Thoracic aorta (tissue), 2 donors: ENCODE data around the gene F7. TPM values are rescaled to one million over a fixed set of nuclear protein-coding genes. Genes with fewer than 3 reads are reported as not detected.

ENCODE experiments used
- ATAC-seq: fragments of 150-250 bp; one replicate; pipeline ENCODE4 v1.8.0; 2017; ENCODE audit warnings: low read depth; ENCODE audit not compliant: insufficient number of reproducible peaks, low FRiP score
- DNase-seq: peaks from one replicate; pipeline ENCODE4 v3.0.0-alpha.2; 2020; ENCODE audit warnings: low spot score
- H3K27ac ChIP-seq, 2 donors: fragments of 200-600 bp; sonication (generic); 1 replicate in 1 of 2; 2 replicates in 1 of 2; pipeline ENCODE4 v1.5.1; 2016; ENCODE audit warnings: mild to moderate bottlenecking in 2 of 2, moderate library complexity in 2 of 2
- H3K27me3 ChIP-seq: fragments of 200-600 bp; sonication (generic); replicated peaks from 2 replicates; pipeline ENCODE4 v1.6.0; 2016; ENCODE audit warnings: mild to moderate bottlenecking; ENCODE audit not compliant: insufficient read depth
- H3K36me3 ChIP-seq: fragments of 200-600 bp; sonication (generic); one replicate; pipeline ENCODE4 v1.5.1; 2016
- H3K4me1 ChIP-seq, 2 donors: fragments of 200-600 bp; sonication (generic); 1 replicate in 1 of 2; 2 replicates in 1 of 2; pipeline versions ENCODE4 v1.5.1 to v1.6.0; 2016; ENCODE audit warnings: low read depth in 2 of 2, mild to moderate bottlenecking in 1 of 2; ENCODE audit not compliant: control insufficient read depth in 1 of 2
- H3K4me3 ChIP-seq: fragments of 200-600 bp; sonication (generic); 2 replicates; pipeline ENCODE4 v1.5.1; 2016; ENCODE audit warnings: mild to moderate bottlenecking
- H3K9me3 ChIP-seq: fragments of 200-600 bp; sonication (generic); 2 replicates; pipeline ENCODE4 v1.5.1; 2016
- CTCF ChIP-seq: fragments of 200-600 bp; sonication (generic); IDR thresholded peaks from one replicate; pipeline ENCODE4 v1.5.1; 2019; ENCODE audit warnings: antibody characterized with exemption
- total RNA-seq, 2 donors: library from RNA; depleted of rRNA; stranded (reverse); fragments of >200 nt; gene quantifications; one replicate each; pipeline versions ENCODE4 v1.1.0 to v1.2.3, GENCODE V29; 2016

The F7 gene
- total RNA-seq, 2 donors from 2014 or later = not detected

- peaks cover 0 to 4% of the 10 kb centered on the region in 2 donors for H3K4me1 ChIP-seq
- H3K36me3 ChIP-seq = no peaks in the 10 kb centered on the region
- no peak for TF ChIP-seq CTCF
- no peak for DNase-seq
- H3K27me3 ChIP-seq = no peaks in the 10 kb centered on the region
- H3K27ac ChIP-seq = no peak overlapping the region
- ATAC-seq = no peak
- no peaks in the 10 kb centered on the region for H3K9me3 ChIP-seq
- H3K4me3 ChIP-seq = no peak overlapping the region
Observed at GRCh38 chr13:113059891-113060290, 45.7 kb upstream of the F7 start.

GRCh38 chr13:113060557-113061270 is 44.9 kb upstream of the F7 start:
- ATAC-seq = no peak

GRCh38 chr13:113061271-113061625 is 44.3 kb upstream of the F7 start:
- Histone ChIP-seq H3K9me3 (no peaks in the 10 kb centered on the region), H3K4me3 (no peak overlapping the region), H3K27me3 (no peaks in the 10 kb centered on the region), H3K4me1 (peaks cover 0 to 5% of the 10 kb centered on the region in 2 donors), H3K27ac (no peak overlapping the region), H3K36me3 (no peaks in the 10 kb centered on the region)
- TF ChIP-seq CTCF = no peak
- ATAC-seq (no peak), DNase-seq (no peak)

More at GRCh38 chr13:113060557-113061270, 44.9 kb upstream of the F7 start:
- no peak for TF ChIP-seq CTCF
- Histone ChIP-seq H3K27me3 (no peaks in the 10 kb centered on the region), H3K36me3 (no peaks in the 10 kb centered on the region), H3K4me1 (peaks cover 0 to 5% of the 10 kb centered on the region in 2 donors), H3K9me3 (no peaks in the 10 kb centered on the region), H3K27ac (no peak overlapping the region), H3K4me3 (no peak overlapping the region)
- no peak for DNase-seq

- H3K4me1 ChIP-seq = peaks cover 0 to 5% of the 10 kb centered on the region in 2 donors
- H3K4me3 ChIP-seq = no peak overlapping the region
- no peak for TF ChIP-seq CTCF
- no peaks in the 10 kb centered on the region for H3K9me3 ChIP-seq
- no peak overlapping the region for H3K27ac ChIP-seq
- ATAC-seq (no peak), DNase-seq (no peak)
- no peaks in the 10 kb centered on the region for H3K27me3 ChIP-seq
- H3K36me3 ChIP-seq = no peaks in the 10 kb centered on the region
Observed at GRCh38 chr13:113061796-113062425, 43.7 kb upstream of the F7 start.

- no peaks in the 10 kb centered on the region for H3K36me3 ChIP-seq
- no peak overlapping the region for H3K27ac ChIP-seq
- H3K4me3 ChIP-seq = no peak overlapping the region
- no peaks in the 10 kb centered on the region for H3K9me3 ChIP-seq
- H3K4me1 ChIP-seq = peaks cover 0 to 5% of the 10 kb centered on the region in 2 donors
- no peaks in the 10 kb centered on the region for H3K27me3 ChIP-seq
- DNase-seq (no peak), ATAC-seq (no peak)
- no peak for TF ChIP-seq CTCF
Observed at GRCh38 chr13:113062691-113063090, 42.9 kb upstream of the F7 start.
